CD4-positive, alpha-beta T cell treated with Interleukin-10 for 1 hour (primary cell): Measurements from ENCODE around the gene LIAS.
"Not testable (repeated sequence)": the region's sequence is repeated elsewhere in the genome, so short reads cannot be mapped to it uniquely, and the experiment has no call there.

Source experiments
- DNase-seq: peaks from one replicate; pipeline ENCODE4 v3.0.0-alpha.2; 2020

Gene LIAS

DNA sequence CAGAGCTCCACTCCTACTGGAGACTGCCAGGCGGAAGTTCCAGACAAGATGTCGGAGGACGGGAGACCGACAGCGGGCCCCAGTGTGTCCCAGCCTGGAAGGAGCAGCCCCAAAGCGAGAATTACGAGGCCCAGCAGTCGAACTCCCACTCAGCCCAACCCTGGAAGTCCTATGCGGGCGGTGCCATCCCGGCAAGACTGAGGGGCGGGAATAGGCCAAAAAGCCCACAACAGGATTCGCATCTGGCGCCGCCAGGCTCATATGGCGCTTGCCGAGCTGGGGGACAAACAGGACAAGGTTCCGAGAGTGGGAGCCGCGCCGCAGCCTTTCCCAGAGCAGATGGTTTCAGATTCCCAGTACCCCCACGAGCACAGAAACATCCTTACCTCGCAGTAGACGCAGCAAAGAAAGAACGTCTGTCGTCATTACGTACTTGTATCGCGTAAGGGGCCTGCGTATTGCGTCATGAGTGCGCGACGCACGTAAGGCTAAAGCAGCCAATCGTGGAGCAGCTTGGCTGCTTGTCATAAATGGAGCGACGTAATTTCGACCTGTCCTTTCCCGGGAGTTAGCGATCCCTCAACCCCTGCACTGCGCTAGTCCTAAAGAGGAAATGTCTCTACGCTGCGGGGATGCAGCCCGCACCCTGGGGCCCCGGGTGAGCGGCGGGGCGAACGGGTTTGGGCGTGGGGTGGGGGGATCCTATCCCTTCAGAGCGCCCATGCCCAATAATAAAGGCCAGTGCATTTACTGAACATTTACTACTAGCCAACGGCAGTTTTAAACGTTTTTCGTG, at the start of gene LIAS, which contains the start of gene RPL9:
Gene LIAS, plus strand, starts transcription at position 552 of the 796 bp plus-strand sequence. Its CDS starts 62 bp downstream, at position 614.
Gene RPL9, minus strand, starts transcription at position 418 of the 796 bp plus-strand sequence. CDS start 483 bp downstream, outside the sequence.
- DNase-seq = peak; percentile 96

DNA sequence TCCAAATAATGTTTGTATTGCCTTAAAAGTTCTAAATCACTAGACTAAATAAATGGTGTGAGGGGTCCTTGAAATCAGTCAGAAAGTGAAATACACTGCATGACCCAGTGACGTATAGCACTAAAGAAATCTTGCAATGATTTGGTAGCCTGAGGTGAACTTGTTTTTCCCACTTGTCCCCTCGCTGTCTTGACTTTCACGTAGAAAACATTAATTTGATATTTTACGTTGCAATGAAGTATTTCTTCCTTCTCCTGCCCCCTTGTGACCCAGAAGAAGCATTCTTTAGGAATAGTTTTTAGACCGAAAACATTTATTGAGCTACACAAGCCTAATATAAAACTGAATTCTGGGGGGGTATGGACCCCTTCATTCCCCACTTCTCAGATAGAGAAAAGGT, 48.4 kb upstream of the LIAS start:
- DNase-seq = peak; percentile 7

DNA sequence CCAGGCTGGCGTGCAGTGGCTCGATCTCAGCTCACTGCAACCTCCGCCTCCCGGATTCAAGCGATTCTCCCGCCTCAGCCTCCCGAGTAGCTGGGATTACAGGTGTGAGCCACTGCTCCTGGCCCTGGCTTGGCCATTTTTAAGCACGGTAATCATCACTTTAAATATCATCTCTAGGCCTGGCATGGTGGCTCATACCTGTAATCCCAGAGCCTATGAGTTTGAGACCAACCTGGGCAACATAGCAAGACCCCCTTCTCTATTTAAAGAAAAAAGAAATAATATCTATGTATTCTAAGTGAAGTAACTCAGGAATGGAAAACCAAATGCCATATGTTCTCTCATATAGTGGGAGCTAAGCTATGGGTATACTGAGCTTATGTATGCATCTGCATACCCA, 47.3 kb upstream of the LIAS start:
- DNase-seq = not testable (repeated sequence)

DNA sequence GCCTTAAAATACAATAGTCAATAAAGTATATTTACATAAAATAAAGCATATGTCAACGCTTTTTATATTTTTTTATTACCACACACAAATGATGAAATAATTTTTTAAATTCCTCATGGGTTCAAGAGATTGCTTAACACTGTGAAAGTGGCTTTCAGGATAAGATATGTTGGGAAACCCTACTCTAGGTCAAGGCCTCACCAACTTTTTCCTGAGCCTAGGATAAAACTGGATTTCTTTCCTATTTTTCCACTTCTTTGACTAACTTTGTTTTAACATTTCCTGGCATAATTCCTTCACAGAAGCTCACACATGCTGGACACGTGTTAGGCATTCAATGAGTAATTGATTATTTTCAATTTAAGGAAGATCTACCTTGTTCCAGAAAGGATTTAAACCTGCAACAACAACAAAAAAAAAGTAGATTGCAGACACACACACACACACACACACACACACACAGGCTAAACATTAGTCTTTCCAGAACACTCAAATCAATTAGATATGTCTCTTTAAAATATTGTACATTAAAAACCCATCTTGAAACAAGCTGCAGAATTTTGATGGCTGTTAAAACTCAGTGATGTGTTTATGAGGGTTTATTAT, 43.1 kb upstream of the LIAS start:
- no peak for DNase-seq

DNA sequence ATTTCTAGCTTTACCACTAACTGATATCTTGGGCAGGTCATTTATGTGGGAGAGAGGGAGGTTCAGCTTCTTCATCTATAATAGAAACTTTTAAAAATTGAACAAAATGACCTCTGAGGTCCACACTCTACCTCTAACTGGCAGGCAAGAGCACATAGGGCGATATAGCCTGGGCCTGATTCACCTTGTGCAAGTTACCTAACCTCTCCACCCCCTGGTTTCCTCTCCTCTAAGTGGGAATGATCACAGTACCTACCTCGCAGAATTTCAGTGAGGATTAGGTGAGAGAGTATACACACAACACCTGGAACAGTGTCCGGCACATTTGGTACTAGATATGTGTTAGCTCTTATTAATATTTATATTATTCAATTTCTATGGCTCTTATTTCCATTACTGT, 36.6 kb upstream of the LIAS start:
- DNase-seq = no peak

DNA sequence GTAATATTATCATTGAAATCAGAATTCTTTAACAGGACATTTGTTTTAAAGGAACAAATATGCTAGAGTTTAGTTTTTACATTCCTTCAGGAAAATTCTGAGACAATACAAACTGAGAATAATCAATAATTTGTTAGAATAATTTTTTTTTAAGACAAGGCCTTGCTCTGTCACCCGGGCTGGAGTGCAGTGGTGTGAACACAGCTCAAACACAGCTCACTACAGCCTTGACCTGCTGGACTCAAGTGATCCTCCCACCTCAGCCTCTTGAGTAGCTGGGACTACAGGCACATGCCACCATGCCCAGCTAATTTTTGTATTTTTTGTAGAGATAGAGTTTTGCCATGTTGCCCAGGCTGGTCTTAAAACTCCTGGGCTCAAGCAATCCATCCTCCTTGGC, 33.6 kb upstream of the LIAS start:
- not testable (repeated sequence) for DNase-seq

DNA sequence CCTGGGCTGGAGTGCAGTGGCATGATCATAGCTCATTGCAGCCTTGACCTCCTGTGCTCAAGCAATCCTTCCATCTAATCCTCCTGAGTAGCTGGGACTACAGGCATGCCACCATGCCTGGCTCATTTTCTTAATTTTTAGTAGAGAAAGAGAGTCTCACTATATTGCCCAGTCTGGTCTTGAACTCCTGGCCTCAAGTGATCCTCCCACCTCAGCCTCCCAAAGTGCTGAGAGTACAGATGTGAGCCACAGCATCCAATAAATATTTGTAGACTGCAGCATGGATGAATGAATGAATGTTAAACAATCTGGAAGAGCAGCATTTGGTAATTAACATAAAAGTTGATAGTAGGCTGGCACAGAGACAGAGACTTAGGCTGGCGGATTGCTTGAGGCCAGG, 32.1 kb upstream of the LIAS start:
- DNase-seq = no peak

DNA sequence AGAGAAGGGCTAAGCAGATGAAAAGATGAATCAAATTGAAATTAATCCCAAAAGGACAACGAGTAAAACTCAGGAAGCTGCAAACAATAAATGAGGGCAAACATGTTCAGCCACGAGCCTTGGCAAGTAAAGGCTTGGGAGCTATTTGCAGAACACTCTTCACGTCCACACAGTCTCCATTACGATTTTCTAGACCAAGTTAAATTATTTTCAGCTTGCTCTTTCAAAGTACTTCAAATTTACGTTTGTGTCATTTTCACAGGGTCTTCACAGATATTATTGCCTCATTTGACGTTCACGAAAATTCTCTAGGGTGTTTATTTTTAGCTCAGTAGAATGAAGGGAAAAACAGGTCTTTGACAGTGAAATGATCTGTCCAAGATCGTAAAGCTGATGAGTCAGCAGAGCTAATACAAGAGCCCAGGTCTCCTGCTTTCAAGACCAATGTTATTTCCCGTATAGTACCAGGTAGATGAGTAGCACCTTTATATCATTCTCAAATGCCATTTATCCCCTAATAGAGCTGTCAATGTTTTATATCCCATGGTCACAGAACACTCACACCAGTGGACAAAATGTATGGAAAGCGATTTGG, 31.2 kb upstream of the LIAS start:
- DNase-seq = no peak

DNA sequence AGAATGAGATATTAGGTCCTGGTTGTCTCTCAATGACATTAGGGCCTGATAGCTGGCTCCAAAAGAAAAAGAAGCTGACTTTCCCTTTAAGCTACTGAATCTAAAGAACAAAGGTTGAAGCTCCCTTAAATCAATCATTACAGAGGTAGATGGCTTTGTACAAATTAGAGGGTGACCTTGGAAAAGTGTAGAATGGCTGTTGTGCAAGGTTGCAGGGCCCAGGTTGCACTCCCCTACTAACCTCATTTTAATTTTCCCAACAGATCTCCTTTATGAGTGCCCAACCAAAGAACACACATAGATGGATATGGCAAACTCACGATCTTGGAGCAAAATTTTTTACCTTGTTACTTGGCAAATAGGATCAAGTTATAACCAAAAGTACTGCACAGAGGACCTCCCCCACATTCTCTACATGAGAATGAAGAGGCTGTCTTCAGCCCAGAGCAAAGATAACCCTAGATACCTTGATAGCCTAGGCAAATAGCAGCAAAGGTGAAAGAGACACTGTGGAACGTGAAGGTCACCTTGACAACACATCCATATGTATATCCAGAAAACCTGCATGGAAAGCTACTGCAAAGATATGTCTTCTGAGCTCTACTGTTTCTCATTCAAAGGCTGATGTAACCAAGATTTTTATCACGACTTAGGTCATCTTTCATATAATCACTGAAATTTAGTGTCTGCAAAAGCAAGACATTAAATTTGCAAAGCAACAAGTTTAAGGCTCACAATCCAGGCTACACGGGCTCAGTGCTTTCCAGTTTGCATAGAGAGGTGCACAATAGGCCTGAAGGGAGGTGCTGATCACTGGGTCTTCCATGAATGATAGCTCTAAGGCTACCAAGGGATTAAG, 29.2 kb upstream of the LIAS start:
- no peak for DNase-seq

DNA sequence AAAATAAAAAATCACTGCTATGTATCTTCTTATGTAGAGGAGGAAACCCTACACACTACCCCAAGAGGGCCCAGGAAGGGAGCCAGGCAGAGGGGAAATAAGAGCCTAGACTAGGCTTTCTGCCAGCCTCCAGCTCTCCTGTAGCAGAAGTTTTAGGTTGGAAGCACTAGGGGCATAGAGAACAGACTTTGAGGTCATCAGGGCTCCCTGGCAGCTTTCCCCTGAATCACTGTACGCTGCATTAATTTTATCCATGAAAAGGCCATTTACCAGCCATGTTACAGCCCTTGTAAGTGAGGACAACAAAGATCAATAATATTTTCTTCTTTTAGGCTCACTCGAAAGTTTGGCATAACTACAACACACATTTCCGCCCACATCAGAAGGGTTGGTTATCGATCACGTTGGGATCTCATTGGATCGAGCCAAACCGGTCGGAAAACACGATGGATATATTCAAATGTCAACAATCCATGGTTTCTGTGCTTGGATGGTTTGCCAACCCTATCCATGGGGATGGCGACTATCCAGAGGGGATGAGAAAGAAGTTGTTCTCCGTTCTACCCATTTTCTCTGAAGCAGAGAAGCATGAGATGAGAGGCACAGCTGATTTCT, 24.9 kb upstream of the LIAS start:
- no peak for DNase-seq

DNA sequence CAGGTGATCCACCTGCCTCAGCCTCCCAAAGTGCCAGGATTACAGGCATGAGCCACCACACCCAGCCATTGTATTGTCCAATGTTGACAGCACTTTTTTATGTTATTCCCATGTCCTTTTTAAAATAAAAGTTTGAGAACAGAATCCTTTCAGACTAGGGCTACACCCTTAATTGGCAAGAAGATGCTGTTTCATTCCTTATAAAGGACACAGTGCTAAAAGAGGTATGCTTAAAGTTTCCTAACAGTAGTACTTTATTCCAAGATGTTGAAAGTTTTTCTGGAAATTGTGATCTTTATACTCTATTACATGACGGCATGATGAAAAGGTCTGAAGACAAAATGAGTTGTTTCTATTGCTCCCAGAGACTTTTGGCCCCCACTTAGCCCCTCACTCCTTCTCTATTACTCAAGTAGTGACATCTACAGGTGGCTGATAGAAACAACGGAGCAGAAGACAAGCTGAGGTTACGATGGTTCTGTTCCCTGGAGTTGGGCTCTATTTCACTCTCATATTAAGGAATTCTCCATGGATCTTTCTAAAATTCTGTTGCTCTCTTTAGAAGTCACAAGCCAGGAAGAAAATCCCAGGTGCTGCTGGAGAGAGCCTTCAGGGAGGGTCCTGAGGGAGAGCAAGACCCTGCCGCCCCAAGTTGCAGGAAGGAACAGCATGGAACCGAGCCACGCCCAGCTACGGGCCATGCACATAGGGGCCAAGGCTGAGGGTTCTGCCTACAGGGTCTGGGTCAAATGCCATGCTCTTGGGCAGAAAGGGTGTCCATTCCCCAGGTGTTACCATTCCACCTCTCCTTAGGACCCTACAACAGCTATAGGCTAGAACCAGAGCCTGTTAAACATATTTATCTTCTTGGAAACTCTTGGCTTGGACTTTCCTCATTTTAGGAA, 22.9 kb upstream of the LIAS start:
- DNase-seq = no peak

DNA sequence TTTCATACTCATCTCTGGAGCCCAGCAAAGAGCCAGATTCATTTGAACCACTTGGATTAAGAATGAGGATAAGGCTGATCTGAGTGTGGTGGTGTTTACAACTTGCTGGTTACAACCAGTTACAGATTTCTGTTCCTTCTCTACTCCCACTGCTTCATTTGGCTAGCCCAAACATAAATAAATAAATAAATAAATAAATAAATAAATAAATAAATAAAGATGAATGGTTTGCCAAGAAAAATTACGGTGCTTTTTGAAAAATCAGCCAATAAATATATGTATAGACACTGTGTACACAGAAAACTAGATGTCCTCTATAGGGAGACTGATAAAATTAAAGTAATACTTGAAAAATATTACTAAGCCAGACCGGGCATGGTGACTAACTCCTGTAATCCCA, 17.3 kb upstream of the LIAS start:
- DNase-seq = no peak

DNA sequence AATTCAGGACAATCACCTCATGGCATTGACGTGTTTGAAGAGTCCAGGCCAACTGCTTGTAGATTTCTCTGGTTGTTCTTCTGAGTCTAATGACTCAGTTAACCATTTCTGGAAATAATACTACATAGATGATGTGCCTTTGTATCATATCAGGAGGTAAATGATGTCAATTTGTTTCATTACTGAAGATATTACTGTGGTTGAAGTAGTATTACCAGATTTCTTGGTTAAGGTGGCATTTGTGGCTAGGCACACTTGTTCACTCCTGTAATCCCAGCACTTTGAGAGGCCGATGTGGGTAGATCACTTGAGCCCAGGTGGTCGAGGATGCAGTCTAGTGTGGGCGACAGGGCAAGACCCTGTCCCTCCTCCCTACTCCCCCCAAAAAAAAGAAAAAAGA, 15.9 kb upstream of the LIAS start:
- no peak for DNase-seq

DNA sequence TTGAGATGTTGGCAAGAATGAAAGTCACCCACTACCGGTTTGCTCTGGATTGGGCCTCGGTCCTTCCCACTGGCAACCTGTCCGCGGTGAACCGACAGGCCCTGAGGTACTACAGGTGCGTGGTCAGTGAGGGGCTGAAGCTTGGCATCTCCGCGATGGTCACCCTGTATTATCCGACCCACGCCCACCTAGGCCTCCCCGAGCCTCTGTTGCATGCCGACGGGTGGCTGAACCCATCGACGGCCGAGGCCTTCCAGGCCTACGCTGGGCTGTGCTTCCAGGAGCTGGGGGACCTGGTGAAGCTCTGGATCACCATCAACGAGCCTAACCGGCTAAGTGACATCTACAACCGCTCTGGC, 12.4 kb upstream of the LIAS start:
- no peak for DNase-seq

DNA sequence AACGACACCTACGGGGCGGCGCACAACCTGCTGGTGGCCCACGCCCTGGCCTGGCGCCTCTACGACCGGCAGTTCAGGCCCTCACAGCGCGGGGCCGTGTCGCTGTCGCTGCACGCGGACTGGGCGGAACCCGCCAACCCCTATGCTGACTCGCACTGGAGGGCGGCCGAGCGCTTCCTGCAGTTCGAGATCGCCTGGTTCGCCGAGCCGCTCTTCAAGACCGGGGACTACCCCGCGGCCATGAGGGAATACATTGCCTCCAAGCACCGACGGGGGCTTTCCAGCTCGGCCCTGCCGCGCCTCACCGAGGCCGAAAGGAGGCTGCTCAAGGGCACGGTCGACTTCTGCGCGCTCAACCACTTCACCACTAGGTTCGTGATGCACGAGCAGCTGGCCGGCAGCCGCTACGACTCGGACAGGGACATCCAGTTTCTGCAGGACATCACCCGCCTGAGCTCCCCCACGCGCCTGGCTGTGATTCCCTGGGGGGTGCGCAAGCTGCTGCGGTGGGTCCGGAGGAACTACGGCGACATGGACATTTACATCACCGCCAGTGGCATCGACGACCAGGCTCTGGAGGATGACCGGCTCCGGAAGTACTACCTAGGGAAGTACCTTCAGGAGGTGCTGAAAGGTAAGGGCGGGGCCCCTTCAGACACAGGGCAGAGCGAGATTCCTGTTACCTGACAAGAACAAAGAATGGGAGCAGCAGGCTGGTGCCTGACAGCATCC, 11.8 kb upstream of the LIAS start:
- peak; percentile 56 for DNase-seq

DNA sequence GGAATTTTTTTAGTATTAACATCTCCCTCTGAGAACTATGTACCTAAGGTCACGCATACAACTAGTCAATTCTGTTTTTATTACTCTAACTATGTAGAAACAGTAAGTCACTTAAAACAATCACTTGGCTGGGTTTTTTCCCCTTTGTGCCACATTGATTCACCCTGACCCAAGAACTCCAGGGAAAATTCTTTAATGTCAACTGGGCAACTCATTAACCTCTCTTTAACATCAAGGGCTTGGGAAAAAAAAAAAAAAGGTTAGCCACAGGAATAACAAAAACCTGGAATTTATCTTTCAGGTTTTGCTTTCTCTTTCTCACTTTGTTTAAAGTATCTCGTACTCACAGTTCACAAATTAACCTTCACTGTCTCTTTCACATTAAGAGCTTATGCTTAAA, 8.2 kb upstream of the LIAS start:
- DNase-seq = no peak

DNA sequence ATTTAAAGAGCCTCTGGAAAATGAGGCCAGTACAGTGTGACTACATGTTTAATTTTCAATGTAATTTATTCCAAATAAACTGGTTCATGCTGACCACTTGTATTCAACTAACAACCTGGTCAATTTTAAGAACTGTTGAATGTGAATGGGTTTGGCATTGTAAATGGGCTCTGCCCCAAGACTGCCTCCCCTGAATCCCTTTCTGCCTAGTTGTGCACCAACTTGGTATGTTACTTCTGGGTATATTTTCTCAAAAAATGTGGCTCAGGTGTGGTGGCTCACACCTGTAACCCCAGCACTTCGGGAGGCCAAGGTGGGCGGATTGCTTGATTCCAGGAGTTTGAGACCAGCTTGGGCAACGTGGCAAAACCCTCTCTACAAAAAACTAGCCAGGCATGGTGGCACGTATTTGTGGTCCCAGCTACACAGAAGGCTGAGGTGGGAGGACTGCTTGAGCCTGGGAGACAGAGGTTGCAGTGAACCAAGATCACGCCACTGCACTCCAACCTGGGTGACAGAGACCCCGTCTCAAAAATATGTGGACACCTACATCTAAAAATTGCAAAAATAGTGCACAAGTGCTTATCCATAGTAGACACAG, 7.3 kb upstream of the LIAS start:
- no peak for DNase-seq

DNA sequence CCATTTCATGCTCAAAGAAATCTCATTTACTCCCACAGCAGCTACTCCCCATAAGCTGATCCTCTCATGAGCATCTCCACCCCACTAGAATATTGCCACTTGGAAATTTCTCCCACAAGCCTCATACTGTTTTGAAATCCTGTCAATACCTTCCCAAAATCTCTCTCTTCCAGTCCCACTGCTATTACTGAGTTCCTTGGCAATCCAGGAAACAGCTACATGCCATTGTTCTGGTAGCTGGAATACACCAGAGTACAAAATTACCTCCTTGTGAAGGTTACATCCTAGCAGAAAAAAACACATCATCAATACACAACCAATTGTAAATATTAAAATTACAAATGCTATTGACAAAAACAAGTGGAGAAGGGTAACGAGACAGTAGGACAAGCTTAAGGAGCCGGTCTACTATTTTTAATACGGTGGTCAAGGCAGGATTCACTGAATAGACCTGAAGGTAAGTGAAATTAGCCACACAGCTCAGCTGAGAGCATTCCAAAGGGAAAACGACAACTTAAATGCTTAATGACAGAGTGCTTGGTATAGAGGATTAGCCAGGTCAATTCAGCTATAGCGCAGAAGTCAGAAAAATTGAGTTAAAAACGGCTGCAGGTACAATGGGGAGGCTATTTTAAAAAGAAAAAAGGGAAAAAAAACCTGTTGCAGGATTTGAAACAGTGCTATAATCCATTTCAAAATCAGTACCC, 6.5 kb upstream of the LIAS start:
- no peak for DNase-seq

DNA sequence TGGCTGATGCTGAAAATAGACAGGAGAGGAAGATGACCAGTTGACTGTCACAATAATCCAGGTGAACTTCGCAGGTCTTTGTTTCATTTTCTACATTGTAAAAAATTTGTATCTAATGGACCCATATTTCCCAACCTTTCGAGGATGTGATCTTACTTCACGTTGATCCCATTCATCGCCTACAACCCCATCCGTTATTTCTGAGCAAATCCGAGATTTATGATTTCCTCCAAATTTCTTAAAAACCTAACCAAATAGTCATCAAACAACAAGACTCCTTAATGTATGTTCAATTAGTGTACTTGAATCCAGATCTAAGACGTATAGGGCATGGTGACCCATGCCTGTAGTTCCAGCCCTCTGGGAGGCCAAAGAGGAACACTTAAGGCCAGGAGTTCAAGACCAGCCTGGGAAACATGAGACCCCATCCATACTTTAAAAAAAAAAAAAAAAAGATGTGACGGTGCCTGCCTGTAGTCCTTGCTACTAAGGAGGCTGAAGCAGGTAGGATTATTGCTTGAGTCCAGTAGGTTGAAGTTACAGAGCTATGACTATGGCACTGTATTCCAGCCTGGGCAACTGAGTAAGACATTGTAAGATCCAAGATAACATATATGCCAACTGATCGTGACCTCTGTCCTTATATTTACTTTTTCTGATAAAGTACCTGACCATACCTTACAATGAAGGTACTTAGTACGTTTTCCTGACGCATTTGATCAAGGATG, 5.8 kb upstream of the LIAS start:
- no peak for DNase-seq
